ENCODE measurements around the gene RHEX. TPM values are rescaled to one million over a fixed set of nuclear protein-coding genes. Genes with fewer than 3 reads are reported as not detected.

The RHEX gene
- total and polyA plus RNA-seq, 2 donors (not counting 1 experiment from before 2014, with no cell fraction given) = 1.8 to 12.8 TPM

- Histone ChIP-seq H3K79me2 (ENCODE audit: control insufficient read depth, insufficient read depth, low read length) (no peaks in the 10 kb centered on the region), H4K20me1 (ENCODE audit: control insufficient read depth, insufficient read depth, low read length, poor library complexity, severe bottlenecking) (no peaks in the 10 kb centered on the region), H3K4me1 (ENCODE audit: control insufficient read depth in 2 of 2, insufficient read depth in 2 of 2, low read length in 2 of 2) (no peaks in the 10 kb centered on the region), H3K4me3 (ENCODE audit: control extremely low read depth in 1 of 5, extremely low read depth in 1 of 5, insufficient read depth in 1 of 5, low read depth in 2 of 5, low read length in 4 of 5) (no peak overlapping the region), H3K4me2 (replicated peaks; ENCODE audit: low read depth, low read length, poor library complexity, severe bottlenecking) (no peak overlapping the region), H2AFZ (ENCODE audit: insufficient read depth, low read depth, low read length, poor library complexity, severe bottlenecking) (no peak overlapping the region), H3K27ac (ENCODE audit: low read length in 2 of 2) (no peak overlapping the region), H3K9ac (ENCODE audit: low read length) (no peak overlapping the region), H3K9me3 (ENCODE audit: control extremely low read depth in 1 of 3, control insufficient read depth in 2 of 3, insufficient read depth in 1 of 3, low read length in 2 of 3) (peaks cover 0 to 12% (median 0%) of the 10 kb centered on the region in 3 donors), H3K27me3 (replicated peaks in 1 of 4; ENCODE audit: control extremely low read depth in 1 of 4, control insufficient read depth in 3 of 4, insufficient read depth in 4 of 4, low read length in 3 of 4) (peaks cover 0 to 14% (median 9%) of the 10 kb centered on the region in 4 experiments), H3K36me3 (replicated peaks in 1 of 2; ENCODE audit: control extremely low read depth in 1 of 2, control insufficient read depth in 1 of 2, extremely low read depth in 1 of 2, insufficient read depth in 2 of 2, low read length in 1 of 2) (no peaks in the 10 kb centered on the region)
- TF ChIP-seq CTCF (IDR thresholded peaks at IDR 0.05) (no peak), EZH2 (IDR thresholded peaks at IDR 0.05; ENCODE audit: borderline replicate concordance, insufficient read depth, low read depth, low read length, poor library complexity, severe bottlenecking) (no peak)
- H3K27ac Mint-ChIP-seq = no peak overlapping the region
- no CpG with 5 or more reads among the region's 1 CpG for WGBS (ENCODE audit: insufficient coverage)
- peaks cover 38% of the 10 kb centered on the region for H3K27me3 Mint-ChIP-seq
- ChIA-PET CTCF (no interaction called here), POLR2A (no interaction called here)
- no peaks in the 10 kb centered on the region for H3K4me1 Mint-ChIP-seq
- H3K9me3 Mint-ChIP-seq (ENCODE audit: insufficient read depth) = peaks cover 4% of the 10 kb centered on the region
- no peak overlapping the region for H3K4me3 Mint-ChIP-seq
- intact Hi-C loops (cut with micrococcal nuclease) = no loop called here
- DNase-seq (no peak), ATAC-seq (ENCODE audit: low read depth) (no peak)
Observed at GRCh38 chr1:206125346-206125745, 72.4 kb downstream of the RHEX start.

GRCh38 chr1:206127336-206127735 lies 74.4 kb downstream of the RHEX start:
- POLR2A ChIA-PET = no interaction called here

More at GRCh38 chr1:206127336-206127735, 74.4 kb downstream of the RHEX start:
- Histone ChIP-seq H3K27ac (ENCODE audit: low read length in 2 of 2) (no peak overlapping the region), H3K9me3 (ENCODE audit: control extremely low read depth in 1 of 3, control insufficient read depth in 2 of 3, insufficient read depth in 1 of 3, low read length in 2 of 3) (no peaks in the 10 kb centered on the region), H3K4me1 (ENCODE audit: control insufficient read depth in 2 of 2, insufficient read depth in 2 of 2, low read length in 2 of 2) (no peaks in the 10 kb centered on the region), H3K36me3 (replicated peaks in 1 of 2; ENCODE audit: control extremely low read depth in 1 of 2, control insufficient read depth in 1 of 2, extremely low read depth in 1 of 2, insufficient read depth in 2 of 2, low read length in 1 of 2) (no peaks in the 10 kb centered on the region), H3K79me2 (ENCODE audit: control insufficient read depth, insufficient read depth, low read length) (no peaks in the 10 kb centered on the region), H3K27me3 (replicated peaks in 1 of 4; ENCODE audit: control extremely low read depth in 1 of 4, control insufficient read depth in 3 of 4, insufficient read depth in 4 of 4, low read length in 3 of 4) (peaks cover 0 to 14% (median 8%) of the 10 kb centered on the region in 4 experiments), H2AFZ (ENCODE audit: insufficient read depth, low read depth, low read length, poor library complexity, severe bottlenecking) (no peak overlapping the region), H3K9ac (ENCODE audit: low read length) (no peak overlapping the region), H3K4me3 (ENCODE audit: control extremely low read depth in 1 of 5, extremely low read depth in 1 of 5, insufficient read depth in 1 of 5, low read depth in 2 of 5, low read length in 4 of 5) (no peak overlapping the region), H3K4me2 (replicated peaks; ENCODE audit: low read depth, low read length, poor library complexity, severe bottlenecking) (no peak overlapping the region), H4K20me1 (ENCODE audit: control insufficient read depth, insufficient read depth, low read length, poor library complexity, severe bottlenecking) (no peaks in the 10 kb centered on the region)
- TF ChIP-seq EZH2 (IDR thresholded peaks at IDR 0.05; ENCODE audit: borderline replicate concordance, insufficient read depth, low read depth, low read length, poor library complexity, severe bottlenecking) (no peak), CTCF (IDR thresholded peaks at IDR 0.05) (no peak)
- intact Hi-C loops (cut with micrococcal nuclease) = no loop called here
- H3K27me3 Mint-ChIP-seq = peaks cover 36% of the 10 kb centered on the region
- H3K4me3 Mint-ChIP-seq = no peak overlapping the region
- CTCF ChIA-PET = no interaction called here
- 96% methylated on average over 8 of the region's 9 CpGs for WGBS (ENCODE audit: insufficient coverage)
- no peak overlapping the region for H3K27ac Mint-ChIP-seq
- ATAC-seq (ENCODE audit: low read depth) = no peak
- no peaks in the 10 kb centered on the region for H3K4me1 Mint-ChIP-seq
- no peak for DNase-seq
- H3K9me3 Mint-ChIP-seq (ENCODE audit: insufficient read depth) = peaks cover under 1% of the 10 kb centered on the region
